Dermis blood vessel endothelial cell (primary cell): Measurements from ENCODE around the gene UGT3A2. TPM values are rescaled to one million over a fixed set of nuclear protein-coding genes. Genes with fewer than 3 reads are reported as not detected.

Experiments used
- DNase-seq: peaks from one replicate; pipeline ENCODE4 v3.0.0; 2010
- total RNA-seq: library from RNA; depleted of rRNA; stranded (reverse); fragments of >200 nt; gene quantifications from 2 replicates; pipeline ENCODE4 v1.2.3, GENCODE V29; 2014

UGT3A2 gene, protein sequence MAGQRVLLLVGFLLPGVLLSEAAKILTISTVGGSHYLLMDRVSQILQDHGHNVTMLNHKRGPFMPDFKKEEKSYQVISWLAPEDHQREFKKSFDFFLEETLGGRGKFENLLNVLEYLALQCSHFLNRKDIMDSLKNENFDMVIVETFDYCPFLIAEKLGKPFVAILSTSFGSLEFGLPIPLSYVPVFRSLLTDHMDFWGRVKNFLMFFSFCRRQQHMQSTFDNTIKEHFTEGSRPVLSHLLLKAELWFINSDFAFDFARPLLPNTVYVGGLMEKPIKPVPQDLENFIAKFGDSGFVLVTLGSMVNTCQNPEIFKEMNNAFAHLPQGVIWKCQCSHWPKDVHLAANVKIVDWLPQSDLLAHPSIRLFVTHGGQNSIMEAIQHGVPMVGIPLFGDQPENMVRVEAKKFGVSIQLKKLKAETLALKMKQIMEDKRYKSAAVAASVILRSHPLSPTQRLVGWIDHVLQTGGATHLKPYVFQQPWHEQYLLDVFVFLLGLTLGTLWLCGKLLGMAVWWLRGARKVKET
- total RNA-seq: not detected in 2 replicates

- DNase-seq: no peak
Measured at GRCh38 chr5:36066540-36067210, at the start of gene UGT3A2. Gene UGT3A2 (minus strand): TSS chr5:36066882. CDS start chr5:36066789, 93 bp downstream.

DNA sequence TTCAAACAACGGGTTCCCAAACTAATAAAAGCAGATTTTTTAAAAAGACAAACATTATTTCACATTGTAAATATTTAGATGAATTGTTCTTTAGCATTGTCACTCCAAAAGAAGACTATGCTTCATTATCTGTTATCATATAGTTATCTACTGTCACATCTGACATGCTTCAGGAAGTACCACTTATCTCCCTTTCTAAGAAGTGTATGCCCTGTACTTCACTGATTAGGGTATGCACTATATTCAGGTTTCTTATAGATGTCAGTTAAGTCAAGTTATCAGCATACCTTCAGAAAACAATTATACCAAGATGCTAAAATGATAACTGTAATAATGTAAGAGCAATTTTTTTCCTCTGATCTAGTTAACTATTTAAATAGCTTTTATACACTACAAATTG lies 44.6 kb upstream of the UGT3A2 start:
- DNase-seq: no peak

DNA sequence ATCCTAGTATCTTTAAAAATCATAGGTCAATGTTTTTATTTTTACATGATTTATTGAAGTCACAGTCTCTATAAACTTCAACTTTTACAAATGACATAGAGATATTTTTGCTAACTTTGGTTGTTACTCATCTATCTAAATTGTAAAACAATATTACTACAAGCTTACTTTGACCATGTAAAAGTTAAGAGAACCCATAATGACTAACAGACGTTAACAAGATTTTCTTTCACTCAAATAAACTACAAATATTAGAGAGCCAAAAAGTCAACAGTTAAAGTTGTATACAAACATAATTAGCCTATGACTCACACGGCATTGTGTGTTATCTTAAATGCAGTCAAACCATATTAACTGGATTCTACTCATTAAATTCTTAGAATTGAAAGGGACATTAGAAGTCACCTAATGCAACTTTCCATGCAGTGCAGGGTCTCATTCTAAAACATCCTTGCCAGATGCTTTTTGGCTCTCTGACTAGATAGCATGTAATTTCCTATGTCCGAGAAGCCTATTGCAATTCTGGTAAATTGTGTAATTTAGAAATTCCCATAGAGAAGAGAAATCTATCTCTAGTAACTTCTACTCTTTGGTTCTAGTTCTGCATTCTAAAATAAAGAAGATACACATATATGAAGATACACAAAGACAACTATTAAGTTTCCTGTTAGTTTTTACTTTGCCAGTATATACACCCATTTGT lies 42.2 kb upstream of the UGT3A2 start:
- DNase-seq: no peak

GRCh38 chr5:36105819-36106218 lies 39.1 kb upstream of the UGT3A2 start:
- DNase-seq: no peak

- no peak for DNase-seq
Measured at GRCh38 chr5:36099748-36100147, 33.1 kb upstream of the UGT3A2 start.

- no peak for DNase-seq
Measured at GRCh38 chr5:36096486-36096885, 29.8 kb upstream of the UGT3A2 start.

DNA sequence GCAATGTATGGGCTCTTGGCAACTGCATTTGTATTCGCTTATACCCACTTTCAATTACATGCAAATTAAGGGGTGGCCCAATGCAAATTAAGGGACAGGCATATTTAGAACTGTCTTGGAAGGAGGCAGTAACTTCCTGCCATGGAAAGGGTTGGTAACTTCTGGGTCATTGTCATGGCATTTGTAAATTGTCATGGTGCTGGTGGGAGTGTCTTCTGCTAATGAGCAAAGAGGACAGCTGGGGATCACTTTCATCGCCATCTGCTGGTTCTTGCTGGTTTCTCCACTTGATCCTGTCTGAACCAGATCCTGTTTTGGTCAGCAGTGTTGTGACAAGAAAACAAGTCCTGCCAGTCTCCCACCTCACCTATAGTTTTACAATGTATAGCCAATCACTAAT lies 23.3 kb upstream of the UGT3A2 start:
- peak; percentile 55 for DNase-seq

DNA sequence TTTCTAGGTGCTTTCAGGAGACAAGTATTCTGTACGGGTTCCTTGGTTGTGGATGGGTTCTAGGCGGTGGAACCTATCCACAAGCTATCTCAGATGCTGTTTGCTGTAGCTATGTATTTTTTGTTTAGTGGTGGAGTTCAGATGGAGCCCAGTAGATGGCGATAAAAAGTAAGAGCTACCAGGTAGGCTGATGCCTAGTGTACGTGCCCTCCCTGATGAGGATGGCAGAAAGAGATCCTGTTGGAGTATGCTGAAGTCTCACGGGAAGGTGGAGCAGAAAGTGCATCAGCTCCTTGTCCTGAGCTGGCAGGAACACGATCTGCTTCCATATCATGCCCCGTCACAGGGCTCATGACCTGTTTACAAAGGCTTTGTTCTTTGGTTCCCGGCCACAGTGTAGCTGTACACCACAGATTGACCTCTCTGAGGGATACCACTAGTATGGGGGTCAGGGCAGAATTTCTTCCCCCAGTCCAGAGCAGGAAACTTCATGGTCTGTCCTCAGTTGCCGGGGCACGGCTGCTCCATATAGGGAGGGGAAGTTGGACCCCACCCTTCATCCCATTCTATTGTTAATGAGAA lies 12.6 kb upstream of the UGT3A2 start:
- DNase-seq: peak; percentile 69

DNA sequence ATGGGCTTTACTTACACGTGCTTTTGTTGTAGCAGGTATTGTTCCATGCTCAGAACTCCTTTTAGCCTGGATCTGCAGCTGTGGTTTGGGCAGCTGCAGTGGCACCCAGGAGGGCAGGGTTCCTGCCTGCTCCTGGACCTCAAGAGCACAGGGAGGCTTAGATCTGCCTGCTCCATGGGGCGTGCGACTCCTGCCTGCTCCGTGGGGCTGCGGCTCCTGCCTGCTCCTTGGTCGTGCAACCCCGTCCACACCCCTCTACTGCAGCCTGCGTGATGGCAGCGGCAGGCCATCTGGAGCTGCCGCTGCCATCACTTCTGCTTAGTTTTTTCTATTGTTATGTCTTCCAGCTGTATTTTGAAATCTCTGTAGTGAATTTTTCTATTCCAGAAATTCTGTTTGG lies 11.7 kb upstream of the UGT3A2 start:
- no peak for DNase-seq

GRCh38 chr5:36073595-36074216 lies 7.0 kb upstream of the UGT3A2 start:
- peak; percentile 20 for DNase-seq

- no peak for DNase-seq
Measured at GRCh38 chr5:36070687-36071571, 4.2 kb upstream of the UGT3A2 start.

DNA sequence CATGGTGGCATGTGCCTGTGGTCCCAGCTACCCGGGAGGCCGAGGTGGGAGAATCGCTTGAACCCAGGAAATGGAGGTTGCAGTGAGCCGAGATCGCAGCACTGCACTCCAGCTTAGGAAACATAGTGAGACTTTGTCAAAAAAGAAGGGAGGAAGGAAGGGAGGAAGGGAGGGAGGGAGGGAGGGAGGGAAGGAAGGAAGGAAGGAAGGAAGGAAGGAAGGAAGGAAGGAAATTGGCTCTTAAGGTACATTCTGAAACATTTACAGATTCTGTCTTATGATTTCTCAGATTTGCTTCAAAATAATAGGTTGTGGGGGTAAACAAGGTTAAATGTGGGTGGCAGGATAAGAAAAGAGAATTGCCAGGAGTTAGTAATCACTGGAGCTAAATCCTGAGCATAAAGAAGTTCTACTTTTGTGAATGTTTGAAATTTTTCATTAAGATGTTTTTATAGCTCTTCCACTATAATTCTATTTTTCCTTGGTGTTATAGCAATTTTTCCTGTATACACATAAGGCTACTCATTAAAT lies 2.1 kb upstream of the UGT3A2 start:
- DNase-seq: no peak

GRCh38 chr5:36066001-36066539 lies 612 bp downstream of the UGT3A2 start:
- DNase-seq: no peak

GRCh38 chr5:36060420-36060887 lies 6.2 kb downstream of the UGT3A2 start:
- DNase-seq: no peak

DNA sequence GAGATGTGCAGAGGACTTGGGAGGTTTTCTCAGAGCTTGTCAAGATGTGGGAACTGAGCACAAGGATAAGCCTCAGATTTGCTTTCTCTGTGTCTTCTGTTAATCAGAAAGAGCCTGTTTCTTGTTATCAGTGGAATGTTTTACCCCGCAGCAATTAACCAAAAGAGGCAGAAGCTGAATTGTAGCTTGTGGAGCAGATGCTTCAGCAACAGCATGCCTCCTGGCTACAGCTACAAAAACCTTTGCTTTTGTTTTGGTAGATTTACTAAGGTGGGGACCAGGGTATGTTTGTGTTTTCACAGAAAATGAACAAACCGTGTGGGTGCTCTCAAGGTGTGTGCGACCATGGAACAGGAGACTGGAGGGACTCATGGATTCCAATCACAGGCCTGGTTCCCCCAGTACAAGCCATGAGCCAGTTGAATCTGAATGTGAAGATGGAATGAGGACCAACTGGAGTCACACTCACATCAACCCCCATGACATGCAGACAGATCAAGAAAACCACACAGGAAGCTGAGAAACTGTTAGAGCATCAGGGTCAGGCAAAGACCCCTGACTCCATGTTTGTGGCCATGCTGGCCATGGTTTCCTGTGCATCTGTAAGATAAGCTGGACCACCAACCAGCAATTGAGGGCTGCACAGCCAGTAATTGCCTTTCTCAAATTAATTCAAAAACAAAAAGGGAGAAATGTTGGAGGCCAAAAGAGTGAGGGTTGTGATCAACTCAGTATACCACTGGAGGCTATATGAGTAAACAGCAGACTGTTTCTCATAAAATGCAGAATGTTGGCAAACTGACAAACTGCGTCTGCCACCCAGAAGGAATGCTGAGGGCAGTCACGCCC lies 6.9 kb downstream of the UGT3A2 start:
- DNase-seq: no peak

DNA sequence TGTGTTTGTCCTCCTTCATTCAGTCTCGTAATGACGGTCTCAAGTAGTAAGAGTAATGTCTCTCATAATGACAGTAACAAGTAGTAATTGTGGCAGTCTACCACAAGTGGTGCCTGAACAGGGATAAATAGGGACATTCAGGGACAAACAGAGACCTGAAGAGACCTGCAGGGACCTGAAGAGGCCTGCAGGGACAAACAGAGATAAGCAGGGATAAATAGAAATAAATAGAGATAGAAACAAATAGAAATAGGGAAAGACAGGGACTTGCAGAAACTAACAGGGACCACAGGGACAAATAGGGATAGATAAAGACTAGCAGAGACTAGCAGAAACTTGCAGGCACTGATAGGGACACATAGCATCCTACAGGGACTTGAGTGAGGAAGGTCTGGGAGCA lies 7.9 kb downstream of the UGT3A2 start:
- DNase-seq: no peak

DNA sequence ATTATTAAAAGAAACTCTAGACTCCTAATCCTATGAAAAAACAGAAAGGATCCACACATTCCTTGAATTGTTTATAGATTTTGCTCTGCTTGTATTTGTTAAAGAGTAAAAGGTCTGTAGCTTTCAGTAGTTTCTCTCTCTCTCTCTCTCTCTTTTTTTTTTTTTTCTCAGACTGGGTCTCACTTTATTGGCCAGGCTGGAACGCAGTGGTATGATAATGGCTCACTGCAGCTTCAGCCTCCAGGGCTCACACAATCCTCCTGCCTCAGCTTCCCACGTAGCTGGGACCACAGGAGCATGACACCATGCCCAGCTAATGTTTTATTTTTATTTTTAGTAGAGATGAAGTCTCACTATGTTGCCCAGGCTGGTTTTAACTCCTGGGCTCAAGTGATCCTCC lies 9.3 kb downstream of the UGT3A2 start:
- no peak for DNase-seq

GRCh38 chr5:36056422-36056821 lies 10.3 kb downstream of the UGT3A2 start:
- DNase-seq: no peak

DNA sequence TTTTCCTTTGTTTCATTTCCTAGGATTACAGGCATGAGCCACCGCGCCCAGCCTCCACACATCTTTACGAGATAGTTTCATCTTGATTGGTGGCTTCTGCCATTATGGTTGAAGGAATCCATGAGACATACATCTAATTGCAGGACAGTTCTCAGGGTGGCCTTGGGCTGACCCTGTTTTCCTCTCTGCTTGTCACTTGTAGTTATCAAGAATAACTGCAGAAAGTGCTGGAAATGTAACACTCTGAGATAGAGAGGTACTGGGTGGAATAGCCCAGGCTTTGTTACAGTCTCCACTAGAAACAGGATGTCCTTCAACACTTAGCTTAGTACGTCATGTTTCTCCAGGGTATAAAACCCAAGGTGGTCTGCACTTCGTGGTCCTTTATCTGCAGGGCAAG lies 10.7 kb downstream of the UGT3A2 start:
- no peak for DNase-seq

DNA sequence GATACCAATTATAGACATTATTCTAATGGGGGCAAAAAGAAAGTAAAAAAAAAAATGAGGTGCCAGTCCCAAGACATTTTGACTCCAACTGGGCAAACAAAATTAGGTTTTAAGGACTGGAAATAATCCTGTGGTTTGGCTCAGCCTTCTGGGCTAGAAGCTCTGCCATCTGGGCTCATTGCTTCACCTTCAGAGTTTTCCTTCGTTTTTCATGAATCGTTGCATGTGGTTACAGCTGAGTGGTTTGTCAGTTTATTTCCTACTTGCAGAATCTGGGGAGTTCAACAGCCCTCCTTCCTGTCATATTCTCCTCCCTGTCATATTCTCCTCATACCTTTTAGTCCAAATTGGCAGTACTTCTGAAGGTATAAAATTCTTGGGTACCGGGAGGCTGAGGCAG lies 12.0 kb downstream of the UGT3A2 start:
- no peak for DNase-seq
